Adrenal gland (tissue), 5 donors: ENCODE results near the gene CADM1.

ENCODE experiments used
- CTCF ChIP-seq, 6 experiments: fragments of 450-650 bp in 4 of 6; fragments of 200-600 bp in 2 of 6; sonication (generic) in 1 of 6; IDR thresholded peaks; 1 replicate in 5 of 6; 2 replicates in 1 of 6; pipeline versions ENCODE4 v1.5.1 to v1.8.0; 2016 to 2021; ENCODE audit warnings: antibody characterized with exemption in 6 of 6, mild to moderate bottlenecking in 2 of 6, moderate library complexity in 1 of 6
- POLR2A ChIP-seq, 2 donors: fragments of 450-650 bp; IDR thresholded peaks; one replicate each; pipeline ENCODE4 v1.6.1; 2017; ENCODE audit warnings: antibody characterized with exemption in 2 of 2, mild to moderate bottlenecking in 2 of 2, moderate library complexity in 1 of 2
- donor health status: DM: no; HTN: no; CAD: no.

- TF ChIP-seq CTCF (IDR thresholded peaks at IDR 0.05): no peak
- TF ChIP-seq POLR2A (IDR thresholded peaks at IDR 0.05): no peak
Observed at GRCh38 chr11:115548878-115549528, 44.8 kb upstream of the CADM1 start.
